DND-41 (cell line): ENCODE measurements around the gene BUD31.

Experiments used
- EZH2 ChIP-seq: IDR thresholded peaks from 3 replicates; pipeline ENCODE4 v1.6.1; 2012; ENCODE audit warnings: borderline replicate concordance, low read depth, mild to moderate bottlenecking, moderate library complexity, low read length, inconsistent platforms; ENCODE audit not compliant: severe bottlenecking
- TF ChIP-seq, protein P1 (sequence below): IDR thresholded peaks from 2 replicates; pipeline ENCODE4 v1.5.1; 2012; ENCODE audit warnings: borderline replicate concordance, low read length, moderate library complexity, mild to moderate bottlenecking; ENCODE audit not compliant: poor library complexity, severe bottlenecking; ENCODE audit errors: extremely low read depth

DNA sequence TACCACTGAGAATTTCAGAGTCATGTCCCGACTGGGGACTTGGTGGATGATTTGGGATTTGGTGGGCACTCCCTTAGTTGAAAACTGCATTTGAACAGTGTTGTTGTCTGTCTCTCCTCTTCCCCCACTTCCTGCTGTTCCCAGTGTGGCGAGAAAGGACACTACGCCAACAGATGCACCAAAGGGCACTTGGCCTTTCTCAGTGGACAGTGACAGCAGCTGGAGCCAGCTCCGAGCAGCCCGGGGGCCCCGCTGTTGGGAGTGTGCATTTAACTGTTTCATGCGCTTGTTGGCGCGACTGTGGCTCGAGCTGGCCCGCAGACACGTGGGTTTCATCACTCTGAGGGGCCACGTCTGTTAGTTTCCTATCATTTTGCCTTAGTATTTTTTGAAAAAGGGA is 47.5 kb downstream of the BUD31 start:
- TF ChIP-seq, protein P1, sequence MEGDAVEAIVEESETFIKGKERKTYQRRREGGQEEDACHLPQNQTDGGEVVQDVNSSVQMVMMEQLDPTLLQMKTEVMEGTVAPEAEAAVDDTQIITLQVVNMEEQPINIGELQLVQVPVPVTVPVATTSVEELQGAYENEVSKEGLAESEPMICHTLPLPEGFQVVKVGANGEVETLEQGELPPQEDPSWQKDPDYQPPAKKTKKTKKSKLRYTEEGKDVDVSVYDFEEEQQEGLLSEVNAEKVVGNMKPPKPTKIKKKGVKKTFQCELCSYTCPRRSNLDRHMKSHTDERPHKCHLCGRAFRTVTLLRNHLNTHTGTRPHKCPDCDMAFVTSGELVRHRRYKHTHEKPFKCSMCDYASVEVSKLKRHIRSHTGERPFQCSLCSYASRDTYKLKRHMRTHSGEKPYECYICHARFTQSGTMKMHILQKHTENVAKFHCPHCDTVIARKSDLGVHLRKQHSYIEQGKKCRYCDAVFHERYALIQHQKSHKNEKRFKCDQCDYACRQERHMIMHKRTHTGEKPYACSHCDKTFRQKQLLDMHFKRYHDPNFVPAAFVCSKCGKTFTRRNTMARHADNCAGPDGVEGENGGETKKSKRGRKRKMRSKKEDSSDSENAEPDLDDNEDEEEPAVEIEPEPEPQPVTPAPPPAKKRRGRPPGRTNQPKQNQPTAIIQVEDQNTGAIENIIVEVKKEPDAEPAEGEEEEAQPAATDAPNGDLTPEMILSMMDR: no peak
- TF ChIP-seq EZH2: no peak
